Sigmoid colon (tissue), 4 donors: ENCODE measurements around the gene CABP4.

Experiments used
- EP300 ChIP-seq, 4 donors: sonication (generic); formaldehyde crosslinking; IDR thresholded peaks; one replicate each; pipeline ENCODE4 v1.6.1; 2017; ENCODE audit warnings: antibody characterized with exemption in 4 of 4
- POLR2A ChIP-seq, 2 donors: fragments of 450-650 bp; IDR thresholded peaks; one replicate each; pipeline ENCODE4 v1.6.1; 2016; ENCODE audit warnings: antibody characterized with exemption in 2 of 2, mild to moderate bottlenecking in 2 of 2, moderate library complexity in 2 of 2
- POLR2AphosphoS5 ChIP-seq, 4 donors: sonication (generic); formaldehyde crosslinking; IDR thresholded peaks; one replicate each; pipeline ENCODE4 v1.6.1; 2017; ENCODE audit warnings: antibody characterized with exemption in 4 of 4
- TF ChIP-seq, protein P1 (sequence below), 4 experiments: fragments of 450-650 bp in 3 of 4; fragments of 200-600 bp in 1 of 4; IDR thresholded peaks; one replicate each; pipeline ENCODE4 v1.5.1; 2016 to 2019; ENCODE audit warnings: antibody characterized with exemption in 4 of 4, mild to moderate bottlenecking in 3 of 4, moderate library complexity in 2 of 4

DNA sequence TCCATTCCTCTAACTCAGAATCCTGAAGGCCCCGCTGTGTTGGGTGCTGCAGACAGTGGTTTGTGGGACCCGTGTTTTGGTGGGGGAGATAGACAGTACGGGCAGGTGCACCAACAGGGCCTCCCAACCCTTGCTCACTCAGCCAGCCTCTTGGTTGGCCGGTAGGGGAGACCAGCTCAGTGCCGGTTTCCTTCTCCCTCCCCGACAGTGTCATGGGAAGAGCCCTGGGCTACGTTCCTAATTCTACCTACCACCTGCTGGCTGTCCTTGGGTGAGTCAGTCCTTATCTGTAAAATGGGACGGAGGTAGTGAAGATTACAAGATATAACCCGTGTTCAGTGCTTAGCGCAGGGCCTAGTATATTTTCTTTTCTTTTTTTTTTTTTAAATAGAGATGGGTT is 8.0 kb downstream of the CABP4 start:
- TF ChIP-seq, protein P1, sequence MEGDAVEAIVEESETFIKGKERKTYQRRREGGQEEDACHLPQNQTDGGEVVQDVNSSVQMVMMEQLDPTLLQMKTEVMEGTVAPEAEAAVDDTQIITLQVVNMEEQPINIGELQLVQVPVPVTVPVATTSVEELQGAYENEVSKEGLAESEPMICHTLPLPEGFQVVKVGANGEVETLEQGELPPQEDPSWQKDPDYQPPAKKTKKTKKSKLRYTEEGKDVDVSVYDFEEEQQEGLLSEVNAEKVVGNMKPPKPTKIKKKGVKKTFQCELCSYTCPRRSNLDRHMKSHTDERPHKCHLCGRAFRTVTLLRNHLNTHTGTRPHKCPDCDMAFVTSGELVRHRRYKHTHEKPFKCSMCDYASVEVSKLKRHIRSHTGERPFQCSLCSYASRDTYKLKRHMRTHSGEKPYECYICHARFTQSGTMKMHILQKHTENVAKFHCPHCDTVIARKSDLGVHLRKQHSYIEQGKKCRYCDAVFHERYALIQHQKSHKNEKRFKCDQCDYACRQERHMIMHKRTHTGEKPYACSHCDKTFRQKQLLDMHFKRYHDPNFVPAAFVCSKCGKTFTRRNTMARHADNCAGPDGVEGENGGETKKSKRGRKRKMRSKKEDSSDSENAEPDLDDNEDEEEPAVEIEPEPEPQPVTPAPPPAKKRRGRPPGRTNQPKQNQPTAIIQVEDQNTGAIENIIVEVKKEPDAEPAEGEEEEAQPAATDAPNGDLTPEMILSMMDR (IDR thresholded peaks at IDR 0.05): no peak
- TF ChIP-seq POLR2A (IDR thresholded peaks at IDR 0.05) (no peak), POLR2AphosphoS5 (IDR thresholded peaks at IDR 0.05) (no peak), EP300 (IDR thresholded peaks at IDR 0.05) (no peak)
